ENCODE results near the gene KCNAB1.

Gene KCNAB1

DNA sequence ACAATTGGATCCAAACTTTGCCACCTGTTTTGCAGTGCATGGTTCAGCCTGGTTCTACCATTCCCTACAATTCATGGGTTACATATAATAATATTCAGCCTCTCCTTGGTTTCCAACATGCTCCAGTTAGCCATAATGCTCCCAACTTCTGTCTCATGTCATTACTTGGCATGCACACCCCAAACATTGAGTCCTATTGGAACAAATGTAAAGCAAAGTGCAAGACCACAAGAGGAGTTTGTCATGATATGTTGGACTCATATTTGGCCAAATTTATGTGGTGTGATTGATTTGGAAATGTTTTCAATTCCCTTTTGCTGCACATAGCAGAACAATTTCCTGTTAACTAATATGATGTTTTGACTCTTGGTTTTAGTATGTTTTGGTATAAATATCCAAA is 50.2 kb downstream of the KCNAB1 start (continued):
- TF ChIP-seq, protein P1, sequence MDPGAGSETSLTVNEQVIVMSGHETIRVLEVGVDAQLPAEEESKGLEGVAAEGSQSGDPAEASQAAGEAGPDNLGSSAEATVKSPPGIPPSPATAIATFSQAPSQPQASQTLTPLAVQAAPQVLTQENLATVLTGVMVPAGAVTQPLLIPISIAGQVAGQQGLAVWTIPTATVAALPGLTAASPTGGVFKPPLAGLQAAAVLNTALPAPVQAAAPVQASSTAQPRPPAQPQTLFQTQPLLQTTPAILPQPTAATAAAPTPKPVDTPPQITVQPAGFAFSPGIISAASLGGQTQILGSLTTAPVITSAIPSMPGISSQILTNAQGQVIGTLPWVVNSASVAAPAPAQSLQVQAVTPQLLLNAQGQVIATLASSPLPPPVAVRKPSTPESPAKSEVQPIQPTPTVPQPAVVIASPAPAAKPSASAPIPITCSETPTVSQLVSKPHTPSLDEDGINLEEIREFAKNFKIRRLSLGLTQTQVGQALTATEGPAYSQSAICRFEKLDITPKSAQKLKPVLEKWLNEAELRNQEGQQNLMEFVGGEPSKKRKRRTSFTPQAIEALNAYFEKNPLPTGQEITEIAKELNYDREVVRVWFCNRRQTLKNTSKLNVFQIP (CRISPR knock-in tag; IDR thresholded peaks at IDR 0.05; ENCODE audit: borderline replicate concordance, low read depth) = no peak

DNA sequence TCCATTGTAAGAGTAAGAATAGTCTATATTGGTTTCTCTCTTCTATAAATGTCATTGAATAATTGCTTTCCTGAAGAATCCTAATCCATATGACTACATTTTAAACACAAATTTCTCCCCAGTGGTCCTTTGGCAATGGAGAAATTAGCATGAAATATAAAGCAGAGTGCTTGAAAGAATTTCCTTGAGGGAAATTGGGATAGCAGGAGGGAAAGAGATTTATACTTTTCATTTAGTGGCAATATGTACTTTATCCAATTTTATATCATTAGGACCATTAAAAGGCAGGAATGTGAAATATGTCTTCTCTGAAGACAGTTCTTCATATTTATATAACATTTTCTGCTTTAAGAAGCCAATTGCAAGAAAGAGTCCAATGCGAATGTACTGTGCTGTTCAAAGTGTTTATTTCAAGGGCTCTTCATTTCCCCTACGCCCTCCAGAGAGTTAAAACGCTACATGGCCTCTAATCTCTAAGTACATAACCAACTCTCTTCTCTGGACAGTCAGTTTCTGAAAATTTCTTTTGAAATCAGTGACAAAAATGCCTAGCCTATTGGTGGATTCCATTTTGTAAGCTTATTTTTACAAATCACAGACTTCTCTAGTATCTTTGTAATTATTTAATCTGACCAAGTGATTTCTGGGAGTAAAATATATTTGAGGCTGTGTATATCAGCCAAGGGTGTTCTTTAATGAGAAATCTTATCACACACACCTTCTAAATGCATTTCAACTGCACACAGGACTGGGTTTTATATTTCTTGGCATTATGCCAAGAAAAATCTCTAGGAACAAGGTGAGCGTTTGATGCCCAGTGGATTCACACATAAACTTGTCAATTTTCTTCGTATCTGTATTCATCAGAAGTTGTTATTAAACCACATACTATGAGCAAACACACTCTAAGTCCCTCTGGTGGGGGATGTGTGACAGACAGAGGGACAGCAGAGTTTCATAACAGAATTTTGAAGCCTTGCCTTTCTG is 51.2 kb downstream of the KCNAB1 start:
- no peak for ATAC-seq
- TF ChIP-seq GLIS3 (CRISPR knock-in tag; IDR thresholded peaks at IDR 0.05) = no peak
- no peak for TF ChIP-seq ZNF70 (CRISPR knock-in tag; IDR thresholded peaks at IDR 0.05)

DNA sequence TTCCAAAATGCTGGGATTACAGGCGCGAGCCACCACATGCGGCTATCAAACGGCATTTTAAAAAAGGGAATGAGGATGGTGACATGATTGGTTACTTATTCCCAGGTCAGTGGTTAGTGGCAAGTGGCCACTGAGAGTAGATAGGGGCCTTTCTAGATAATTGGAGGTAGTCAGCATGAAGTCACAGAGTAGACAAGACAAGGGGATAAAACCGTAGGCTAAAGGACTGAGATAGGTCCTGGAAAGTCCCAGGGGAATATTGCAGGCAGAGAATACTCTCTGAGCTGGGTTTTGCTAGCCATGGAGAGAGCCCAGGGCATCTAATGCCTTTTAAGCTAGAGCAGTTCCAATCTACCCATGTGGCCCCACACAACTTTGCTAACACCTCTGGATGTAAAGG is 52.2 kb downstream of the KCNAB1 start:
- TF ChIP-seq ZC3H10 (CRISPR knock-in tag; IDR thresholded peaks at IDR 0.05) (no peak), ZNF70 (CRISPR knock-in tag; IDR thresholded peaks at IDR 0.05) (no peak), PPARA (CRISPR knock-in tag; IDR thresholded peaks at IDR 0.05; ENCODE audit: borderline replicate concordance) (no peak), RARB (CRISPR knock-in tag; IDR thresholded peaks at IDR 0.05) (no peak), TCF4 (CRISPR knock-in tag; IDR thresholded peaks at IDR 0.05; ENCODE audit: borderline replicate concordance) (no peak), ZFP3 (CRISPR knock-in tag; IDR thresholded peaks at IDR 0.05) (no peak), ARNTL (CRISPR knock-in tag; IDR thresholded peaks at IDR 0.05; ENCODE audit: borderline replicate concordance, low read depth) (no peak), OSR1 (CRISPR knock-in tag; IDR thresholded peaks at IDR 0.05) (no peak), SNAI2 (CRISPR knock-in tag; IDR thresholded peaks at IDR 0.05) (no peak), TOX (CRISPR knock-in tag; IDR thresholded peaks at IDR 0.05; ENCODE audit: borderline replicate concordance) (no peak), ISL1 (CRISPR knock-in tag; IDR thresholded peaks at IDR 0.05) (no peak), BACH2 (CRISPR knock-in tag; IDR thresholded peaks at IDR 0.05; ENCODE audit: borderline replicate concordance) (no peak), ZNF565 (CRISPR knock-in tag; conservative IDR thresholded peaks at IDR 0.05; ENCODE audit: low read depth) (no peak), ESRRG (CRISPR knock-in tag; IDR thresholded peaks at IDR 0.05) (no peak)
- TF ChIP-seq, protein P2, sequence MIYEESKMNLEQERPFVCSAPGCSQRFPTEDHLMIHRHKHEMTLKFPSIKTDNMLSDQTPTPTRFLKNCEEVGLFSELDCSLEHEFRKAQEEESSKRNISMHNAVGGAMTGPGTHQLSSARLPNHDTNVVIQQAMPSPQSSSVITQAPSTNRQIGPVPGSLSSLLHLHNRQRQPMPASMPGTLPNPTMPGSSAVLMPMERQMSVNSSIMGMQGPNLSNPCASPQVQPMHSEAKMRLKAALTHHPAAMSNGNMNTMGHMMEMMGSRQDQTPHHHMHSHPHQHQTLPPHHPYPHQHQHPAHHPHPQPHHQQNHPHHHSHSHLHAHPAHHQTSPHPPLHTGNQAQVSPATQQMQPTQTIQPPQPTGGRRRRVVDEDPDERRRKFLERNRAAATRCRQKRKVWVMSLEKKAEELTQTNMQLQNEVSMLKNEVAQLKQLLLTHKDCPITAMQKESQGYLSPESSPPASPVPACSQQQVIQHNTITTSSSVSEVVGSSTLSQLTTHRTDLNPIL (CRISPR knock-in tag; IDR thresholded peaks at IDR 0.05; ENCODE audit: low read depth) = no peak
- TF ChIP-seq, protein P3, sequence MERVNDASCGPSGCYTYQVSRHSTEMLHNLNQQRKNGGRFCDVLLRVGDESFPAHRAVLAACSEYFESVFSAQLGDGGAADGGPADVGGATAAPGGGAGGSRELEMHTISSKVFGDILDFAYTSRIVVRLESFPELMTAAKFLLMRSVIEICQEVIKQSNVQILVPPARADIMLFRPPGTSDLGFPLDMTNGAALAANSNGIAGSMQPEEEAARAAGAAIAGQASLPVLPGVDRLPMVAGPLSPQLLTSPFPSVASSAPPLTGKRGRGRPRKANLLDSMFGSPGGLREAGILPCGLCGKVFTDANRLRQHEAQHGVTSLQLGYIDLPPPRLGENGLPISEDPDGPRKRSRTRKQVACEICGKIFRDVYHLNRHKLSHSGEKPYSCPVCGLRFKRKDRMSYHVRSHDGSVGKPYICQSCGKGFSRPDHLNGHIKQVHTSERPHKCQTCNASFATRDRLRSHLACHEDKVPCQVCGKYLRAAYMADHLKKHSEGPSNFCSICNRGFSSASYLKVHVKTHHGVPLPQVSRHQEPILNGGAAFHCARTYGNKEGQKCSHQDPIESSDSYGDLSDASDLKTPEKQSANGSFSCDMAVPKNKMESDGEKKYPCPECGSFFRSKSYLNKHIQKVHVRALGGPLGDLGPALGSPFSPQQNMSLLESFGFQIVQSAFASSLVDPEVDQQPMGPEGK (CRISPR knock-in tag; IDR thresholded peaks at IDR 0.05; ENCODE audit: borderline replicate concordance) = no peak
- no peak for ATAC-seq

DNA sequence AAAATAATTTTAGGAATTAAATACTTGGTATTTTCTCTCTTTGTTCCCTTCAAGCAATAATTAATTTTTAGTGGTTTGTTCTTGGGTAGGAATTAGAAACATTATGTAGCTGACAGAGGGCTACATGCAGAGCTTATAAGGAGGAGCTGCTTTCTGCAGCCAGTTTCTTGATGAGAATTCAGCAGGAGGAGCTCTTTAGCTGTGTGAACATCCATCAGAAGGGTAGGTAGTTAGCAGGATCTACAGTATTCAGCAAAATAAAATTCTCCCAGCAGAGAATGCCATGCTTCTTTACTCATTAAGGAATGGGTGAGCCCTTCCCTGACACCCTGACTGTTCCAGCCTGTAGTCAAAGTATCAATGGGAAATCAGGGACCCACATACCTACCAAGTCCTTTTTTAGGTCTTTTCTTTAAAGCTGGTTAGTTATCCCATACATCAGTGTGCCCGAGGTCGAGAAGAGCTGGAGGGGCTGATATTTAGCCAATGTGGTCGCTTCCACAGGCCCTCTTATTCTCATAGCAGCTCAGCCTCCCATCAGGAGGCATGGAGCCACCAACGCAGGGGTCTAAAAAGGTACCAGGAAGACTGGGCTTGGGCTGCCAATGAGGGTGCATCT is 54.0 kb downstream of the KCNAB1 start:
- ATAC-seq = peak; percentile 98
- TF ChIP-seq, protein P2 (CRISPR knock-in tag; IDR thresholded peaks at IDR 0.05; ENCODE audit: low read depth) = no peak
- no peak for TF ChIP-seq ARNTL (CRISPR knock-in tag; IDR thresholded peaks at IDR 0.05; ENCODE audit: borderline replicate concordance, low read depth)

DNA sequence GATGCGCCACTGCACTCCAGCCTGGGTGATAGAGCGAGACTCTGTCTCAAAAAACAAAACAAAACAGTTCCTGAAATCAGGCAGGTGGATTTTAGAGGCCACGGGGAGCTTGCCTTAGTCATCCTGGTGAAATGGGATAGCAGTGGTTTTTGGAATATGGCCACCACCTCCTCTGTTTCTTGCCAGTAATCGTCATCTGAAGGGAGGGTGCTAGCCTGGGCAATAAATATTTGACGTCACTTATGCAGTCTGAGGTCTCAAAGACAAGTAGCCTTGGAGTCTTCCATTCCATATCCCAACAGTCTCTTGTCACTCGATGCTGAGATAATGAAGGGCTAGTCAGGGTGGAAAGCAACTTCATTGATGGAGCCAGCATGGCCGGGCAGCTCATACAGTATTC is 55.2 kb downstream of the KCNAB1 start:
- no peak; the same call in 2 of the 3 replicates for ATAC-seq
- TF ChIP-seq, protein P4, sequence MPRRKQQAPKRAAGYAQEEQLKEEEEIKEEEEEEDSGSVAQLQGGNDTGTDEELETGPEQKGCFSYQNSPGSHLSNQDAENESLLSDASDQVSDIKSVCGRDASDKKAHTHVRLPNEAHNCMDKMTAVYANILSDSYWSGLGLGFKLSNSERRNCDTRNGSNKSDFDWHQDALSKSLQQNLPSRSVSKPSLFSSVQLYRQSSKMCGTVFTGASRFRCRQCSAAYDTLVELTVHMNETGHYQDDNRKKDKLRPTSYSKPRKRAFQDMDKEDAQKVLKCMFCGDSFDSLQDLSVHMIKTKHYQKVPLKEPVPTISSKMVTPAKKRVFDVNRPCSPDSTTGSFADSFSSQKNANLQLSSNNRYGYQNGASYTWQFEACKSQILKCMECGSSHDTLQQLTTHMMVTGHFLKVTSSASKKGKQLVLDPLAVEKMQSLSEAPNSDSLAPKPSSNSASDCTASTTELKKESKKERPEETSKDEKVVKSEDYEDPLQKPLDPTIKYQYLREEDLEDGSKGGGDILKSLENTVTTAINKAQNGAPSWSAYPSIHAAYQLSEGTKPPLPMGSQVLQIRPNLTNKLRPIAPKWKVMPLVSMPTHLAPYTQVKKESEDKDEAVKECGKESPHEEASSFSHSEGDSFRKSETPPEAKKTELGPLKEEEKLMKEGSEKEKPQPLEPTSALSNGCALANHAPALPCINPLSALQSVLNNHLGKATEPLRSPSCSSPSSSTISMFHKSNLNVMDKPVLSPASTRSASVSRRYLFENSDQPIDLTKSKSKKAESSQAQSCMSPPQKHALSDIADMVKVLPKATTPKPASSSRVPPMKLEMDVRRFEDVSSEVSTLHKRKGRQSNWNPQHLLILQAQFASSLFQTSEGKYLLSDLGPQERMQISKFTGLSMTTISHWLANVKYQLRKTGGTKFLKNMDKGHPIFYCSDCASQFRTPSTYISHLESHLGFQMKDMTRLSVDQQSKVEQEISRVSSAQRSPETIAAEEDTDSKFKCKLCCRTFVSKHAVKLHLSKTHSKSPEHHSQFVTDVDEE (CRISPR knock-in tag; IDR thresholded peaks at IDR 0.05) = no peak
- TF ChIP-seq ARNTL (CRISPR knock-in tag; IDR thresholded peaks at IDR 0.05; ENCODE audit: borderline replicate concordance, low read depth) = no peak
- no peak for TF ChIP-seq CSDC2 (CRISPR knock-in tag; IDR thresholded peaks at IDR 0.05)
- no peak for TF ChIP-seq ESRRG (CRISPR knock-in tag; IDR thresholded peaks at IDR 0.05)
- TF ChIP-seq ZNF8 (CRISPR knock-in tag; IDR thresholded peaks at IDR 0.05) = no peak
- TF ChIP-seq, protein P1 (CRISPR knock-in tag; IDR thresholded peaks at IDR 0.05; ENCODE audit: borderline replicate concordance, low read depth) = no peak
- TF ChIP-seq, protein P2 (CRISPR knock-in tag; IDR thresholded peaks at IDR 0.05; ENCODE audit: low read depth) = no peak
